HG02981 (cell line): ENCODE results near the gene HOXC9.

Source experiments
- ATAC-seq: cut with Tn5 transposase; IDR thresholded peaks from one replicate; pipeline ENCODE4 v1.9.1; 2021; ENCODE audit warnings: mild to moderate bottlenecking, moderate library complexity; ENCODE audit not compliant: unreplicated experiment

Gene HOXC9

DNA sequence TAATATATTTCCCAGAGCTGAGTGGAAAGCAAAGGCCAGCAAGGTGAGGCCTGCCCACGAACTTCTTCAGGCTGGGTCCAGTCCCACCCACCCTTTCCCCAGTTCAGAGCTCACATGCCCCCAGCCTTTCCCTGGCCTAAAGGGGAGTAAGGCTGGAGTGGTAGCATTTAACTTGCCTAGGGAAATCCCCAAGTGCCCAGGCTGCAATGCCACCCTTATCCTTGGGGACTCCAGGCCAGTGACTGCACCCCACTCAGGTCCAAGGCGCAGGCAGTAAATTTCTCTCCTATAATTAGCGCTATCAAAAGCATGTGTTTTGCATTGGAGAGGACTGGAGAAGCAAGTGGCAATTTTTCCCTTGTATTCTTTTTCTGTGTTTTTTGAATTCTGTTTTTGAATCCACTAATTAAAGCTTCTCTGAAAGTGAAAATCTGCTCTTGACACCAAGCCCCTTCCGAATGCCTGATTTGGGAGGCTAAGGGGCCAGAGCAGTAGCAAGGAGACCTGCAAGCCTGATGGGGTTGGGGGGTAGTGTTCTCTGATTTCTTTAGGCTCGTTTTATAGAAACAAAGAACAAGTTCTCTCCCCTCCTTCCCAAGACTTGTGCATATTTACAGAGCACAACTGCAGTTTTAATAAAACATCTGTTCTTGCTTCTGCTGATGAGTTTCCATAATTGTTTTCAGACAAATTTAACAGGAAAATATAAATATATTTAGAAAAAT lies 24.8 kb downstream of the HOXC9 start:
- ATAC-seq = no peak

DNA sequence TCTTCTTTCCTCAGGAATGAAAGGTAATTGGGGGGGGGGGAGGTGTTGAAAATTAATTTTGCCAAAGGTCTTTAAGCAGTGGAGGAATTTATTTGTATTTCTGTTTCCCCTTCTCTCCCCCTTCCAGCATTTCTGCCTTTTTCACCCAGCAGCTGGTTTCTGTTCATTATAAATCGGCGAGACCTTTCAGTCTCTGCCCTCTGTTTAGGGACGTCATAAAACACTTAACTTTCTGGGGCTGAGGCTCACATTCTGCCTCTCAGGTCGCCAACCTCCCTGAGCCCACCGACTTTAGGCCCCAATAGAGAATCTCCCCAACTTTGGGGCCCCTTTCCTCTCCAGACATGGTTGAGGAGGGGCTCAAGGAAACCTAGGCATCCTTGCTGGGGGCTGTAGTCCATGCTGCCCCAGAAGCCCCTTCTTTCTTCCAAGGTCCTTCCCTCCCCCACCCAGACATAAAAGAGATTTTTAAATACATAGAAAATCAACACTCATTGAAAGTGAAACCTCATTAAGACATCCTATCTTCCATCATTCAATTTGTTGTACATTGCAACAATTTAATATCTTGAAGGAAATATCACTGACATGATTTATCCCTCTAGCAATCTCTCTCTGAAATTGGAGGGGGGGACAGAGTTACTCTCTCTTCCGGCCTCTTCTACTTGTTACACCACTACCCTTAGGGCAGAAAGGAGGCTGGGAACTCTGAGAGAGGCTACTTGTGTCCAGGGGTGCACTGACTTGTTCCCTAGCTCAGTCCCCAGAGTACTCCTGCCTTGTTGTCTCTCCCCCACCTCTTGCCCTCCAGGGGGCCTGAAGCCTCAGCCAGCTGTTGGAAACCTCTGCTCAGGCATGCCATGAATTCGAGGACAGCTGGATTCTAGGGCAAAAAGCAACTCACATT lies 25.8 kb downstream of the HOXC9 start:
- no peak for ATAC-seq

DNA sequence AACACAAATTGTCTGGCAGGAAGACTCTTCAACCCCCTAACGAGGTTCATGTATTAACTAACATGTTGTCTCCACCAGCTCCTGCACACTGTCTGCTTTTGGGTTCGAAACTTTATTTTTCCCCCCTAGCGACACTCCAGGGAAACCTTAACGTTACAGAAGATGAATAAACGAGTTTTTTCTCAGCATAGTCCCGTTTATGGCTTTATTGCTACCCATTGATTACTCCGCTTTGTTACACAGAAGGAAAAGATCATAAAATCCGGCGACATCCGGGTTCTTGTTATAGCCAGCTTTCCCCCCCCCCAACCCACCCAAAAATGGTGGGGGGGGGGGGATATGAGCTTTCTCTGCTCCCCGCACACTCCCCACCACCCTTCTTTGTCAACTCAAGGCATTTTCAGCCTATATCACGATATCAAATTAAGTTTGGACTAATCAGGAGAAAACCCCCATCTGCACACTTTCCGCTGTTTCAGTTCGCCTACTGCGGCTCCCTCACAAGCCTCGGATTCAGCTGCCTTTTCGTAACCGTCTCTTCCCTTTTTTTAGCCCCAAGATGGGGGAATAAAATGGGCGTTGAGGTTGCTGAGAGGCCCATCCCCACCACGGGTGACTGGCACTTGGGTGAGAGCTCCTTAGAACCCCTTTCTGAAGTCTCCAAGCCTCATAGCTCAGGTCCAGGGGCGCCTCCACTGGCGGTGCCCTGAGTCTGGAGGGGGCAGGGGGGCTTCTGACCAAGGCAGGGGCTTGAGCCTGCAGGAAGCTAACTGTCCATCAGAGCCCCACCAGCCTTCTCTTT lies 26.9 kb downstream of the HOXC9 start:
- ATAC-seq = no peak

DNA sequence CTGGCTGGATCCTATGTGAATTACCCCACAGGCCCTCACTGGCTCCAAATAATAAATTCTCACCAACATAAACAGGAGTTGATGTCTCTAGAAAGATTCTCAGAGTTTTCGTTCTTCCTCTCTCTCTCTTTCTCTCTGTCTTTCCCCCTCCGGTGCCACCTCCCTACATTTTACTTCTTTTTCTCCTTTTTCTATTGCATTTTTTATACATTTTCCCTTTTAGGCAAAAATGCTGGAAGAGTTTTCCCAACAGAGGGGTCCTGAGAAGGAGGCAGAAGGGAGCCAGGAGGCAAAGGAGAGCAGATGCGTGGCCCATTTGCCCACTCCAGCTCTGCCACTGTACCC lies 27.5 kb downstream of the HOXC9 start:
- ATAC-seq = no peak

DNA sequence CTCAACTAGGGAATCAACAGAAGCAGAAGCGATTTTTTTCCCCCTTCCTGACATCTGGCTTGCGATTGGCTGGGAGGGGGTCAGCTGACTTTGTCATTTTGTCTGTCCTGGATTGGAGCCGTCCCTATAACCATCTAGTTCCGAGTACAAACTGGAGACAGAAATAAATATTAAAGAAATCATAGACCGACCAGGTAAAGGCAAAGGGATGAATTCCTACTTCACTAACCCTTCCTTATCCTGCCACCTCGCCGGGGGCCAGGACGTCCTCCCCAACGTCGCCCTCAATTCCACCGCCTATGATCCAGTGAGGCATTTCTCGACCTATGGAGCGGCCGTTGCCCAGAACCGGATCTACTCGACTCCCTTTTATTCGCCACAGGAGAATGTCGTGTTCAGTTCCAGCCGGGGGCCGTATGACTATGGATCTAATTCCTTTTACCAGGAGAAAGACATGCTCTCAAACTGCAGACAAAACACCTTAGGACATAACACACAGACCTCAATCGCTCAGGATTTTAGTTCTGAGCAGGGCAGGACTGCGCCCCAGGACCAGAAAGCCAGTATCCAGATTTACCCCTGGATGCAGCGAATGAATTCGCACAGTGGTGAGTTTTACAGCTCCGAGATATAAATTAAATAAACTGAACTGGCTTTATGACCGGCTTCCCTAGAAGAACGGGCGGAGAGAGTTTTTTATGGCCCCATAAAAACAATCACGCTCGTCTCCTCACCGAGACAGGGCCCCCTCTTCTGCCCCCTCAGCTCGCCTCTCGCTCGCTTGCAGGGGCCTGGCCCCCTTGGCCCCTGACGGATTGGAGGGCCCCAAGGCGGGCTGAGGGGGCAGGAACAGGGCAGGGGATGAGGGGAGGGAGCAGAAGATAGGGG lies 28.6 kb downstream of the HOXC9 start, which contains the start of gene HOXC6:
Gene HOXC6, plus strand, starts transcription at position 127 of the 888 bp plus-strand sequence. Its CDS starts 82 bp downstream, at position 209.
- ATAC-seq = no peak

DNA sequence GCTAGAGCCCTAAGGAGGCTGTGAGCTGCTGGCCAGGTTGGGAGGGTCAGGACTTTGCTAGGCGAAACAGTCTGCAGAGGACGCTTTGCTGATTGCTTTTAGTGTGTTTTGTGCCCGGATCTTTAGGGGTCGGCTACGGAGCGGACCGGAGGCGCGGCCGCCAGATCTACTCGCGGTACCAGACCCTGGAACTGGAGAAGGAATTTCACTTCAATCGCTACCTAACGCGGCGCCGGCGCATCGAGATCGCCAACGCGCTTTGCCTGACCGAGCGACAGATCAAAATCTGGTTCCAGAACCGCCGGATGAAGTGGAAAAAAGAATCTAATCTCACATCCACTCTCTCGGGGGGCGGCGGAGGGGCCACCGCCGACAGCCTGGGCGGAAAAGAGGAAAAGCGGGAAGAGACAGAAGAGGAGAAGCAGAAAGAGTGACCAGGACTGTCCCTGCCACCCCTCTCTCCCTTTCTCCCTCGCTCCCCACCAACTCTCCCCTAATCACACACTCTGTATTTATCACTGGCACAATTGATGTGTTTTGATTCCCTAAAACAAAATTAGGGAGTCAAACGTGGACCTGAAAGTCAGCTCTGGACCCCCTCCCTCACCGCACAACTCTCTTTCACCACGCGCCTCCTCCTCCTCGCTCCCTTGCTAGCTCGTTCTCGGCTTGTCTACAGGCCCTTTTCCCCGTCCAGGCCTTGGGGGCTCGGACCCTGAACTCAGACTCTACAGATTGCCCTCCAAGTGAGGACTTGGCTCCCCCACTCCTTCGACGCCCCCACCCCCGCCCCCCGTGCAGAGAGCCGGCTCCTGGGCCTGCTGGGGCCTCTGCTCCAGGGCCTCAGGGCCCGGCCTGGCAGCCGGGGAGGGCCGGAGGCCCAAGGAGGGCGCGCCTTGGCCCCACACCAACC lies 29.8 kb downstream of the HOXC9 start:
- ATAC-seq = no peak

DNA sequence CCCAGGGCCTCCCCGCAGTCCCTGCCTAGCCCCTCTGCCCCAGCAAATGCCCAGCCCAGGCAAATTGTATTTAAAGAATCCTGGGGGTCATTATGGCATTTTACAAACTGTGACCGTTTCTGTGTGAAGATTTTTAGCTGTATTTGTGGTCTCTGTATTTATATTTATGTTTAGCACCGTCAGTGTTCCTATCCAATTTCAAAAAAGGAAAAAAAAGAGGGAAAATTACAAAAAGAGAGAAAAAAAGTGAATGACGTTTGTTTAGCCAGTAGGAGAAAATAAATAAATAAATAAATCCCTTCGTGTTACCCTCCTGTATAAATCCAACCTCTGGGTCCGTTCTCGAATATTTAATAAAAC lies 30.5 kb downstream of the HOXC9 start:
- no peak for ATAC-seq

DNA sequence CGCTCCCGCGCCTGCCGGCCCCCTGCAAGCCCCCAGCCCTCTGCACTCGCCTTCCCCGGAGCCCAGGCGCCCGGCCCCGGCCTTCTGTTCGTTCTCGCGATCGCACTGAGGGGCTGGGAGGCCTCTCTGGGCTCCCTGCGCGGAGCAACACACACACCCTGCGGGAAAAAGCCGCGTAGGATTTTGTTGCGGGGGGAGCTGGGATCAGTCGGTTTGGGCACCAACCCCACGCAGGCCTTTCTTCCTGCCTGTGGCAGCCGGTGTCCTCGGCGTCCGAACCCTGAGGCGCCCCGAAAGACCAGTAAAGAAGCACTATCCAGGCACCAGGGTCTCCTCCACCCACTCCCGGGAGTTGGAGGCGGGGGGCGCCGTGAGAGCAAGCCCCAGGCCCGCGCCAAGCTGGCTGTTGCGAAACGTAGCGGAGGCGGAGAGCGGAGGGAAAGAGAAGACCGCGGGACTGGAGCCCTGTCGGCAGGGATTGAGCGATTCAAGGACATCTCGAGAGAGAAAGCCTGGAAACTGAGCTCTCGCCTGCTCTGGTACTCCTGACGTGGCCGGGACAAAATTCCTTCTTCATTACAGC lies 31.0 kb downstream of the HOXC9 start:
- no peak for ATAC-seq

DNA sequence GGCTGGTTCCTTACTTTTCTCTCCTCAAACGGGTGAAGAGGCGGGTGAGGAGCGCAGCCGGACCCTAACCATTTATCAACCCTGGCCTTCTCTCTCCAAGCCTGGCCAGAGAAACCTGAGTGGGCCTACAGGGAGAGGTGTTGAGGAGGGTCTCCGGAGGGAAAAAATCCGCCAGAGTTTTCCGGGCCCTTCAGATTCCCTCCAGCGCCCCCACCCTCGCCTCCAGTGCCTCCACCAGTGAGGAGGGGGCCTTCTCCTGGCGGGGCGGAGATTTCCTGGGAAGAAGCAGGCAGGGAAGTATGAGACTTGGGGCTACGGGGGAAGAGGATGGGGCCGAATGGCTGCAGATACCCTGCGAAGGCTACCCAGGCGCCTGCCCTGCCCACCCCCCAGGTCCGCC lies 31.5 kb downstream of the HOXC9 start:
- no peak for ATAC-seq

DNA sequence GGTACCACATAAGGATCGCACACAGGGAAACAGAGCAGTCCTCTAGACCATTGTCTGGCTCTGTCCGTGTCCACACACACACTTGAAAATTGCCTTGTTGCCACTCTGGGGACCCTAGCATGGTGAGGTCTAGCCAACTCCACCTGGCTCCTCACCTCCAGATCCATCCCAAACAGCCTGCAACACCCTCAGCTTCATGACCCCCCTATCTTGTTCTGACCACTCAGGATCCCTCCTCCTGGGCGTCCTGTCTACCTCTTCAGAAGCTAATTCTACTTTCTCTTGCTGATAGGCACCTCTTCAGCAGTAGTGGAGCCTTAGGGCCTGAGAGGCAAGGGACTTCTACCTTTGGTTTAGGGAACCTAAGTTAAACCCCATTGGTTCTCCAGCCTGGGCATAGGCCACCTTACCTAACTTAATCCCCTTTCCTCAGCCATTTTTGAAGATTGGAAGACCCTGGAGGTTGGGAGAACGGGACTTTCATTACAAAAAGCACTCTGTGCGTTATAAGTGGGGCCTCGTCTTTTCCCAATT lies 32.2 kb downstream of the HOXC9 start:
- ATAC-seq = no peak

DNA sequence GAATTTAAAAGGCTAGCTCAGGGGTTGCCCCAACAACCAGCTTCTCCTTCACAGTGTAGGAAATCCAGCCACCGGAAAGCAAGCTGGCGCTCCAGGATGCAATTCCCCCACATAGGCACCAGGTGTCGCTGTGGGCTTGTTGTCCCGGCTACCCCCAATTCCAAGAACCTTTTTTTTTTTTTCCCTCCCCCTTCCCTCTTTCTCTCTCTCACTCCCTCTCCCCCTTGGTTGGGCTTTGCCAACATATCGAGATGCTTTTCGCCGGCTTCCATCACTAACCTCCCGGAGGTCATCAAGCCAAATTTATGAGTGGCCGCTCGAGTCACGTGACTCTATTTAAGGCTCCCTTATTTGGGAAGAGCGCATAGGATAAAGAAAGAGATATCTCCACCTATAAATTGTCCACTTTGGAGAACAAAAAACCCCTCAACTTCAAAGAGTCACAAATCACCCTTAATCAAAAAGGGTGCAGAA lies 32.7 kb downstream of the HOXC9 start, which contains the start of gene HOXC5:
Gene HOXC5, plus strand, starts transcription at position 424 of the 474 bp plus-strand sequence. CDS start 73 bp downstream, outside the sequence.
- no peak for ATAC-seq

DNA sequence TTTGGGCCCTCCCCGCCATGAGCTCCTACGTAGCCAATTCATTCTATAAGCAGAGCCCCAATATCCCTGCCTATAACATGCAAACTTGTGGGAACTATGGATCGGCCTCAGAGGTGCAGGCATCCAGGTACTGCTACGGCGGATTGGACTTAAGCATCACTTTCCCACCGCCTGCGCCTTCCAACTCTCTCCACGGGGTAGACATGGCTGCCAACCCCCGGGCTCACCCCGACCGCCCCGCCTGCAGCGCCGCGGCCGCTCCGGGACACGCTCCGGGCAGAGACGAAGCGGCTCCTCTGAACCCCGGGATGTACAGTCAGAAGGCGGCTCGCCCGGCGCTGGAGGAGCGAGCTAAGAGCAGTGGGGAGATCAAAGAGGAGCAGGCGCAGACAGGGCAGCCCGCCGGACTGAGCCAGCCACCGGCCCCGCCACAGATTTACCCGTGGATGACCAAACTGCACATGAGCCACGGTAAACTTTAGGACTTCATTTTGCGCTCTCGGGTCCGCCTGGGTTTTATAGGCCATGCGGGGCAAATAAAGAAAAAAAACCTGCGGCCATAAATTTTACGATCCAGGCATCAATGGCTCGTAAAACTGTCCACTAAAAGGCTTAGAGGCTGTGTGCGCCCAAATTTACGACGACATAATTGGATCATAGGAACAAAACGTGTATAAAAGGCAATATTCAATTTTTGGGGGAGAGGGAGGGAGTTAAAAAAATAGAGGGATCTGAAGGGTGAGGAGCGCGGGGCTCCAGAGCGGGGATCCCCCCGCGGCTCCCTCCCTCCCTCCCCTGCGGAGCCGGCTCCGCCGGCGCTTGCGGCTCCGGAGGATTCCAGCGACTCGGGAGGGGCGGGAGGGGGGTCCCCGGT lies 33.4 kb downstream of the HOXC9 start:
- no peak for ATAC-seq

DNA sequence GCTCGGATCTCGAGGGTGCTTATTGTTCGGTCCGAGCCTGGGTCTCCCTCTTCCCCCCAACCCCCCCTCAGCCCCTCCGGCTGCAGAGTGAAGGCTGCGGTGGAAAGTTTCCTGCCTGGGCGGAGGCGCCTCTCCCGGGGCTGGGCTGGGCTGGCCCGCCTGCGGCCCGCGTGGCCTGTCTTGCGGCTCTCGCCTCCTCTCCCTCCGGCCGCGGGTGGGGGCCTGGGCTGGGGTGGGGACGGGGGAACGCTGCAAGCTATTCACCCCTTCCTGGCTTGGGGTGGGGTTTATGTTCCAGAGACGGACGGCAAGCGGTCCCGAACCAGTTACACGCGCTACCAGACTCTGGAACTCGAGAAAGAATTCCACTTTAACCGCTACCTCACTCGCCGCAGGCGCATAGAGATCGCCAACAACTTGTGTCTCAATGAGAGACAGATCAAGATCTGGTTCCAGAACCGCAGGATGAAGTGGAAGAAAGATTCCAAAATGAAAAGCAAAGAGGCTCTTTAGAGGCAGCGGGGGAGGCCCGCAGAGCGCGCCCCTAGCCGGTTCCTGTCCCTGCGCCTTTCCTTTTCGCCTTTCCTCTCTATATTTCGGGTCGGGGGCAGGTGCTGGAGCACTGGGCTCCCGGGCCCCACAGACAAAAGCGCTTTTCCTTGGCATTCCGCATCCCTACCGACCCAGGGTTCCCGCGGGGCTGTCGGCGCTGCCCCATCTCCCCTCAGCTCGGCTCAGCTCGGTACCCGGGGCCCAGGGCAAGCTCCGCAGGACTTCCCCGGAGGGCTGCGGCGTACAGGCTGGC lies 34.2 kb downstream of the HOXC9 start:
- ATAC-seq = no peak

DNA sequence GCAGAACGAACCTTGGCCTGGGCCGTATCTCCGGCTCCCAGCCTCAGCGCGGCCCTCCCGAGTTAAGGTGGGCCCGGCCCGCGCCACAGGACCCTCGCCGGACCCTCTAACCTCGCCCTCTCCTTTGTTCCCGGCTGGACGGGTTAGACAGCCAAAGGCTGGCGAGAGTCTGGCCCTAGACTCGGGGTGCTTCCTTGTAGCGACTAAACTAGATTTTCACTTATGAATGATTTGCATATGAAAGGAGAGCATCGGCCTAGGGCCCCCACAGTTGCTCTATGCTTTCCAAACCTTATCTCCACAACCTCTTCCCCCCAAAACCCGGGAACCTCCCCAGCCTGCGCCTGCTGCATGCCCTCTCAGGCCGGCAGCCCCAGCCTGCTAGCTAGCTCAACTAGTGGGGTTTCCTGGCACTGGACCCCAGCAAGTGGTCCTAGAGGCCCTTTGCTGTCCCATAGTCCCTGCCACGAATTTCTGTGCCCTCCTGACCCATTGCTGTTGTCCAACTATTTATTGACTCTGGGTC lies 34.9 kb downstream of the HOXC9 start:
- no peak for ATAC-seq

DNA sequence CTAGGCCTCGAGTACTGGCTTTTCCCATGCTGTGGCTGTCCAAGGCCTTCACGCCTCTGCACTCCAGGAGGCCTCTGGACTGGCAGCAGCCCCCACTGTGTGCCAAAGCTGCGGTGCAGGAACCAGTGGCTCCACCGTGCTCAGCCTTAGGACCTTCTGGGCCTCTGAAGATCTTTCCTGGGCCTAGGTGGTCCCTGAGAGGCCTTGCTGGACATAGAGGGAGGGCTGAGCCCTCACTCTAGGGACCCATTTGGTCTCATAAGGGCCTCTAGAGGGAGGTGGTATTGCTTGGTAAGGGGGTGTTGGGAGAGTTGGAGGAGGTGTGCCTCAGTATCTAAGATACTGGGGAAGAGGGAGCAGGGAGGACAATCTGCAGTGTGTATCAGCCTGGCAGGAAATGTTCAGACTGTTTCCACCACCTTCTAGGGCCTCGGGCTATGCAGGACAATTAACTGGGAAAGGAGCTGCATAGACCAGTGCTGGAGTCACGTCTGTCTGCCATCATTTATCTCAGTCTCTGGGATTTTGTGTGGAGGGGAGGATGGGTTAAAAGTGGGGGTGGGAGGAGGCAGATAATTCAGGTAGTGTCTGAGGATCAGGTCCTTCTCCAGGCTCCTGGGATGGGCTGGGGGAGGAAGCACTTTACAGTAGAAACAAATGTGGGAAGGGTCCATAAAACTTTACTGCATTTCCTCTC lies 35.8 kb downstream of the HOXC9 start:
- ATAC-seq = no peak
